ENCODE data around the gene DACH1. TPM values are rescaled to one million over a fixed set of nuclear protein-coding genes. Genes with fewer than 3 reads are reported as not detected.
A peak's percentile ranks its signal among the peaks of the same experiment; 100 is the strongest.

Gene DACH1
- total and polyA plus RNA-seq, 4 donors: 1.4 to 42.3 (median 3.7) TPM

- TF ChIP-seq CTCF (IDR thresholded peaks at IDR 0.05; ENCODE audit: control extremely low read depth, extremely low read depth): no peak
- Histone ChIP-seq H3K9ac (ENCODE audit: insufficient read depth in 1 of 2, low read length in 2 of 2) (peak overlapping the region in 1 of 2 donors; percentile 39), H3K9me3 (ENCODE audit: control insufficient read depth in 4 of 4, insufficient read depth in 3 of 4, low read length in 3 of 4) (no peaks in the 10 kb centered on the region), H3K27ac (ENCODE audit: low read depth in 1 of 2, low read length in 1 of 2) (no peak overlapping the region), H3K36me3 (ENCODE audit: control insufficient read depth in 4 of 4, insufficient read depth in 4 of 4, low read length in 4 of 4) (no peaks in the 10 kb centered on the region), H3K27me3 (ENCODE audit: control insufficient read depth in 3 of 3, insufficient read depth in 3 of 3, low read length in 2 of 3) (no peaks in the 10 kb centered on the region), H3K4me3 (no peak overlapping the region), H3K4me1 (ENCODE audit: control insufficient read depth in 5 of 5, insufficient read depth in 5 of 5, low read length in 5 of 5) (peaks cover 0 to 30% (median 2%) of the 10 kb centered on the region in 5 donors)
- ATAC-seq (ENCODE audit: insufficient read depth, low FRiP score) (no peak), DNase-seq (peak; percentile 13 to 63 (median 56))
- 67 to 85% methylated on average over 1 of the region's 1 CpG for whole genome bisulfite sequencing, 2 donors
Observed at GRCh38 chr13:71751073-71751472, 115.9 kb downstream of the DACH1 start.

DNA sequence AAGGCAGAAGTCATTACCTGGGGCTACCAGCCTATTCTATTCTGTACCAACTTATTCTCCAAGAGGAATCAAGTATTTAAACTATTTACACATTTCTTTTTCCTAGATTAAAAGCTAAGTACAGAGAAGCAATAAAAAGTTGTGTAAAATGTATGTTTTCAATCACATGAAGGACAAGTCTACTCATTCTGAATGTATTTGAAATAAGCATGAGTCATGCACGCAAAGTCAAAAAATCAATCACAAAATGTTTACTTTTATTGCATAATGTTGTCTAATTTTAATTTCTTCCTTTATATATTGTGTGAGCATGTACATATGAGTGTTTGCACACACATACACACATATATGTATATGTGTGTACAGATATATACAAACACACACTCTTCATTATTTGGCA is 136.7 kb downstream of the DACH1 start:
- no peak for ATAC-seq (ENCODE audit: insufficient read depth, low FRiP score)
- no peaks in the 10 kb centered on the region for H3K27me3 ChIP-seq (ENCODE audit: control insufficient read depth in 3 of 3, insufficient read depth in 3 of 3, low read length in 2 of 3)
- H3K36me3 ChIP-seq (ENCODE audit: control insufficient read depth in 4 of 4, insufficient read depth in 4 of 4, low read length in 4 of 4): no peaks in the 10 kb centered on the region
- no peak overlapping the region for H3K9ac ChIP-seq (ENCODE audit: insufficient read depth in 1 of 2, low read length in 2 of 2)
- DNase-seq: no peak
- H3K4me1 ChIP-seq (ENCODE audit: control insufficient read depth in 5 of 5, insufficient read depth in 5 of 5, low read length in 5 of 5): peaks cover 0 to 8% (median 0%) of the 10 kb centered on the region in 5 donors
- no peak overlapping the region for H3K4me3 ChIP-seq
- no peak for TF ChIP-seq CTCF (IDR thresholded peaks at IDR 0.05; ENCODE audit: control extremely low read depth, extremely low read depth)
- H3K9me3 ChIP-seq (ENCODE audit: control insufficient read depth in 4 of 4, insufficient read depth in 3 of 4, low read length in 3 of 4): peaks cover 0 to 2% (median 0%) of the 10 kb centered on the region in 4 donors
- 97% methylated on average over 1 of the region's 1 CpG for WGBS, 2 donors
- H3K27ac ChIP-seq (ENCODE audit: low read depth in 1 of 2, low read length in 1 of 2): no peak overlapping the region

DNA sequence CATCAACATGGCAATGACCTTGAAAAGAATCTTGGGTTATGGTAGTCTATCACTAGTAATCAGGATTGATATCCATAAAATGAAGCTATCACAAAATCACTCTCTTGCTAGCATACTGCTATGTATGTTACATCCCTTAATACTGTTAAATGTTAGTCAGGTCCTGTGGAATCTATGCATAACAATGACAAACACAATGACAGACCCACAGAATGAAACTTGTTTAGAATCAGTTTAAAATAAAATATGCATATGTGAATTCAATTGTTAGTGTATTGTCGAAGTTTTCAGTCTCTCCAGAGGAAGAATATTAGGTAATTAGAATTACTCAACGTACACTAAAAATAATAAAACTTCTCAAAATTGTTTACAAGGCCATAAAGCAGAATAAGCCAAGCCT is 137.6 kb downstream of the DACH1 start:
- no peak overlapping the region for H3K9ac ChIP-seq (ENCODE audit: insufficient read depth in 1 of 2, low read length in 2 of 2)
- no peak overlapping the region for H3K27ac ChIP-seq (ENCODE audit: low read depth in 1 of 2, low read length in 1 of 2)
- WGBS, 2 donors: 37 to 76% methylated on average over 2 of the region's 2 CpGs
- no peaks in the 10 kb centered on the region for H3K36me3 ChIP-seq (ENCODE audit: control insufficient read depth in 4 of 4, insufficient read depth in 4 of 4, low read length in 4 of 4)
- no peak overlapping the region for H3K4me3 ChIP-seq
- TF ChIP-seq CTCF (IDR thresholded peaks at IDR 0.05; ENCODE audit: control extremely low read depth, extremely low read depth): no peak
- no peaks in the 10 kb centered on the region for H3K27me3 ChIP-seq (ENCODE audit: control insufficient read depth in 3 of 3, insufficient read depth in 3 of 3, low read length in 2 of 3)
- DNase-seq: no peak
- H3K4me1 ChIP-seq (ENCODE audit: control insufficient read depth in 5 of 5, insufficient read depth in 5 of 5, low read length in 5 of 5): peaks cover 0 to 8% (median 0%) of the 10 kb centered on the region in 5 donors
- no peaks in the 10 kb centered on the region for H3K9me3 ChIP-seq (ENCODE audit: control insufficient read depth in 4 of 4, insufficient read depth in 3 of 4, low read length in 3 of 4)
- no peak for ATAC-seq (ENCODE audit: insufficient read depth, low FRiP score)

DNA sequence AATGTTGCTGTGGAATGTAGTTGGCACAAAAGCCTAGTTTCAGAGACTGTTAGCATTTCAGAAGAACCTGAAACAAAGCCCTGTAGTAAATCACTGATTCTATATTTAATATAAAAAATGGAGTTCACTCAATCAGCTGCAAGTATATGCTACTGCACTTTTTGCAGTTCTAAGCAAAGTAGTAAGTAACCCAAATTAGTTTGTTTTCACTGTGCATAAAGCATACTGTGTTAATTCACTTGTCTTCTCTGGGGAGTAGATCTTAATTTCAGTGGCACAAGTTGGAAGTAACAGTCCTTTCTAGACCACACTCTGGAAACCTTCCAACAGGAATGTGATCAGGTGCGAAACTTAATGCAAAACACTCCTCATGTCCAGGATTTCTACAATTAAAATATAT is 139.3 kb downstream of the DACH1 start:
- no peak for TF ChIP-seq CTCF (IDR thresholded peaks at IDR 0.05; ENCODE audit: control extremely low read depth, extremely low read depth)

More for the DNA sequence above, 139.3 kb downstream of the DACH1 start:
- peaks cover 0 to 8% (median 2%) of the 10 kb centered on the region in 5 donors for H3K4me1 ChIP-seq (ENCODE audit: control insufficient read depth in 5 of 5, insufficient read depth in 5 of 5, low read length in 5 of 5)
- no peaks in the 10 kb centered on the region for H3K27me3 ChIP-seq (ENCODE audit: control insufficient read depth in 3 of 3, insufficient read depth in 3 of 3, low read length in 2 of 3)
- ATAC-seq (ENCODE audit: insufficient read depth, low FRiP score) (no peak), DNase-seq (peak in 1 of 3 donors; percentile 22)
- WGBS, 2 donors: 85 to 89% methylated on average over 1 of the region's 1 CpG
- H3K36me3 ChIP-seq (ENCODE audit: control insufficient read depth in 4 of 4, insufficient read depth in 4 of 4, low read length in 4 of 4): no peaks in the 10 kb centered on the region
- H3K9ac ChIP-seq (ENCODE audit: insufficient read depth in 1 of 2, low read length in 2 of 2): no peak overlapping the region
- H3K9me3 ChIP-seq (ENCODE audit: control insufficient read depth in 4 of 4, insufficient read depth in 3 of 4, low read length in 3 of 4): no peaks in the 10 kb centered on the region
- H3K4me3 ChIP-seq: no peak overlapping the region
- no peak overlapping the region for H3K27ac ChIP-seq (ENCODE audit: low read depth in 1 of 2, low read length in 1 of 2)
